ENCODE data around the gene GRIP2.

GRCh38 chr3:14574183-14574582 lies 34.0 kb upstream of the GRIP2 start:
- TF ChIP-seq CTCF (conservative IDR thresholded peaks at IDR 0.05 in 1 of 2, IDR thresholded peaks at IDR 0.05 in 1 of 2; ENCODE audit: low read depth in 1 of 2, low read length in 2 of 2) (no peak), EZH2 (IDR thresholded peaks at IDR 0.05; ENCODE audit: low read length, missing control alignments) (no peak)
